Naive thymus-derived CD4-positive, alpha-beta T cell (primary cell): Measurements from ENCODE around the gene PDE6B. TPM values are rescaled to one million over a fixed set of nuclear protein-coding genes. Genes with fewer than 3 reads are reported as not detected.

Experiments
- ATAC-seq: fragments of 150-1000 bp; cut with Tn5 transposase; 2 replicates; pipeline ENCODE4 v1.10.0; 2021; ENCODE audit warnings: mild to moderate bottlenecking, moderate library complexity
- CTCF ChIA-PET: fragments of 350-600 bp; sonication (Branson Sonifier 250); formaldehyde crosslinking; loops from one replicate; lab custom pipeline; 2021; ENCODE audit warnings: antibody characterized with exemption; lab: Charles Lee
- POLR2A ChIA-PET: fragments of 350-600 bp; sonication (Branson Sonifier 250); formaldehyde crosslinking; loops from one replicate; lab custom pipeline; 2021; ENCODE audit warnings: antibody characterized with exemption, inconsistent platforms; lab: Charles Lee
- DNase-seq, 9 donors: peaks; one replicate each; pipeline versions ENCODE4 v3.0.0 to v3.0.0-alpha.2; 2020 to 2022; ENCODE audit warnings: mixed read lengths in 1 of 9
- H3K27ac ChIP-seq: one replicate; pipeline ENCODE4 v1.7.0; 2013; ENCODE audit warnings: mild to moderate bottlenecking, low read depth, low read length, moderate library complexity
- H3K27me3 ChIP-seq, 2 donors: one replicate each; pipeline ENCODE4 v1.7.0; 2013; ENCODE audit warnings: low read length in 2 of 2, mild to moderate bottlenecking in 2 of 2, moderate library complexity in 2 of 2; ENCODE audit not compliant: control insufficient read depth in 2 of 2, insufficient read depth in 2 of 2
- H3K36me3 ChIP-seq, 3 experiments: 1 replicate in 2 of 3; 2 replicates in 1 of 3; pipeline ENCODE4 v1.7.0; 2013; ENCODE audit warnings: low read length in 3 of 3, mild to moderate bottlenecking in 3 of 3, moderate library complexity in 1 of 3; ENCODE audit not compliant: insufficient read depth in 3 of 3, control insufficient read depth in 2 of 3
- H3K4me1 ChIP-seq, 2 donors: one replicate each; pipeline ENCODE4 v1.7.0; 2013; ENCODE audit warnings: low read length in 2 of 2, mild to moderate bottlenecking in 2 of 2, moderate library complexity in 1 of 2; ENCODE audit not compliant: control insufficient read depth in 2 of 2, insufficient read depth in 2 of 2
- H3K4me3 ChIP-seq: 2 replicates; pipeline ENCODE4 v1.7.0; 2013; ENCODE audit warnings: mild to moderate bottlenecking, low read length
- H3K9me3 ChIP-seq, 3 experiments: 1 replicate in 2 of 3; 2 replicates in 1 of 3; pipeline ENCODE4 v1.7.0; 2013; ENCODE audit warnings: low read length in 3 of 3; ENCODE audit not compliant: control insufficient read depth in 2 of 3
- H3K27ac Mint-ChIP-seq, 9 donors: one replicate each; pipeline ENCODE4 v1.8.0; 2020 to 2022; ENCODE audit warnings: mixed read lengths in 9 of 9, mild to moderate bottlenecking in 8 of 9, moderate library complexity in 5 of 9, inconsistent platforms in 2 of 9
- H3K27me3 Mint-ChIP-seq, 5 donors: one replicate each; pipeline ENCODE4 v1.8.0; 2021 to 2022; ENCODE audit warnings: mixed read lengths in 5 of 5, mild to moderate bottlenecking in 1 of 5
- H3K36me3 Mint-ChIP-seq, 5 donors: one replicate each; pipeline ENCODE4 v1.8.0; 2020 to 2022; ENCODE audit warnings: mixed read lengths in 5 of 5, mild to moderate bottlenecking in 3 of 5, inconsistent platforms in 1 of 5
- H3K4me1 Mint-ChIP-seq, 7 donors: one replicate each; pipeline ENCODE4 v1.8.0; 2020 to 2022; ENCODE audit warnings: mixed read lengths in 7 of 7, mild to moderate bottlenecking in 3 of 7, inconsistent platforms in 1 of 7
- H3K4me3 Mint-ChIP-seq, 10 donors: one replicate each; pipeline ENCODE4 v1.8.0; 2020 to 2022; ENCODE audit warnings: mild to moderate bottlenecking in 10 of 10, mixed read lengths in 10 of 10, moderate library complexity in 6 of 10, inconsistent platforms in 2 of 10
- H3K9me3 Mint-ChIP-seq, 11 donors: one replicate each; pipeline ENCODE4 v1.8.0; 2020 to 2022; ENCODE audit warnings: mixed read lengths in 11 of 11, mild to moderate bottlenecking in 4 of 11, inconsistent platforms in 1 of 11, moderate library complexity in 1 of 11
- intact Hi-C, 2 donors: fragments of 100-400 bp; cut with micrococcal nuclease; formaldehyde crosslinking; loops; one replicate each; pipeline ENCODE4 v1.15.1; 2023
- polyA plus RNA-seq, 2 donors: library from polyadenylated mRNA; unstranded; fragments of 300-500 nt; fragmentation: Illumina TruSeq; gene quantifications; one replicate each; pipeline ENCODE4 v1.2.3, GENCODE V29; 2021
- total RNA-seq, 6 experiments: library from RNA in 5 of 6; stranded (reverse) in 5 of 6; gene quantifications; 1 replicate in 5 of 6; 2 replicates in 1 of 6; pipeline ENCODE4 v1.2.3 and lab custom pipeline; 2021 to 2026

The PDE6B gene
- total RNA-seq (10 to 100 TPM; 13.7 to 20.1 (median 18.3) TPM), polyA plus RNA-seq (10 to 100 TPM; 21.9 to 28.3 TPM), total RNA-seq (lab: John Stamatoyannopoulos, UW) (11.3 reads per million, percentile 38 among the genes with 10 or more reads in this experiment)

- Mint-ChIP-seq H3K27ac (no peak within 1 kb of the TSS), H3K4me1 (no peaks in the 10 kb centered on the region), H3K36me3 (peaks cover 0 to 3% (median 0%) of the 10 kb centered on the region in 5 donors), H3K27me3 (peaks cover 0 to 26% (median 13%) of the 10 kb centered on the region in 5 donors), H3K9me3 (peaks cover 0 to 2% (median 0%) of the 10 kb centered on the region in 11 donors), H3K4me3 (no peak within 1 kb of the TSS)
- no peaks in the 10 kb centered on the region for H3K27me3 ChIP-seq
- ATAC-seq: no peak
- no peaks in the 10 kb centered on the region for H3K4me1 ChIP-seq
- intact Hi-C loops: no loop called here
- ChIA-PET CTCF (no interaction called here), POLR2A (no interaction called here)
- DNase-seq: no peak
- H3K9me3 ChIP-seq: no peaks in the 10 kb centered on the region
- no peak within 1 kb of the TSS for H3K4me3 ChIP-seq
- H3K36me3 ChIP-seq: no peaks in the 10 kb centered on the region
- no peak within 1 kb of the TSS for H3K27ac ChIP-seq
Observed at GRCh38 chr4:624705-625590, at the start of gene PDE6B. PDE6B (plus strand) TSS chr4:625573; CDS start chr4:625627, 54 bp downstream.

DNA sequence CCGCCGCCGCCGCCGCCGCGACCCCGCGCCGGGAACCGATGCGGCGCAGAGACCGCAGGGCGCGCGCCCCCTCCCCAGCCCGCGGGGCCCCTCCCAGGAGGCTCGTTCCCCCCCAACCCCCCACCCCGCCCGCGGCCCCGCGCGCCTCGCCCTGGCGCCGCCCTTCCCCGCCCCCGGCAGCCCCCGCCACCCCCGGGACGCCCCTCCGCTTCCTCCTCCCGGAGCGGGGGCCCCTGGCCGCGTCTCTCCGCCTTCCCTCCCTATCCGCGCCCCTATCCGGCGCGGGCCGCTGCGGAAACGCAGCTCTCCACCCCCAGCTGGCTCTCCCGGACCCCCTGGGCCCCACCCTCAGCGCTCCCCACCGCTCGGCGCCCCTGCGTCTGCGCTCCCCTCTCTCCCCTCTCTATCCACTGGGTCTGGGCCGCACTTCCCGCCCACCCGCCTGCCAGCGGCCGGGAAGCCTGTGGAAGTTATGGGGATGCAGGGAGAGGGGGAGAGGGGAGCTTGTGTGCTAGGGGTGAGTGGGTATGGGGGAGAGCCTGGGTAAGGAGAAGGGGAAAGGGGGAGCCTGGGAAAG lies 49.0 kb upstream of the PDE6B start, which contains the start of gene TMEM271:
TMEM271 (minus strand) TSS at position 51 of the 577 bp plus-strand sequence. CDS start 233 bp downstream, outside the sequence.
- ATAC-seq (no peak), DNase-seq (no peak)
- H3K4me1 Mint-ChIP-seq: peaks cover 5 to 18% (median 13%) of the 10 kb centered on the region in 7 donors
- Histone ChIP-seq H3K4me1 (no peaks in the 10 kb centered on the region), H3K27me3 (peaks cover 0 to 4% of the 10 kb centered on the region in 2 donors), H3K27ac (no peak within 1 kb of the TSS), H3K9me3 (peaks cover 0 to 4% (median 0%) of the 10 kb centered on the region in 3 experiments), H3K36me3 (no peaks in the 10 kb centered on the region), H3K4me3 (no peak within 1 kb of the TSS)
- POLR2A ChIA-PET: no interaction called here
- peaks cover 54 to 72% (median 66%) of the 10 kb centered on the region in 5 donors for H3K27me3 Mint-ChIP-seq
- CTCF ChIA-PET: no interaction called here
- H3K36me3 Mint-ChIP-seq: peaks cover 0 to 11% (median 4%) of the 10 kb centered on the region in 5 donors
- intact Hi-C loops: no loop called here
- H3K4me3 Mint-ChIP-seq: peak within 1 kb of the TSS; percentile 38 to 86 (median 72)
- peaks cover 0 to 20% (median 12%) of the 10 kb centered on the region in 11 donors for H3K9me3 Mint-ChIP-seq
- peak within 1 kb of the TSS in 1 of 9 donors; percentile 80 for H3K27ac Mint-ChIP-seq

GRCh38 chr4:576991-577498 lies 48.3 kb upstream of the PDE6B start:
- Histone ChIP-seq H3K36me3 (no peaks in the 10 kb centered on the region), H3K4me3 (no peak overlapping the region), H3K4me1 (no peaks in the 10 kb centered on the region), H3K9me3 (peaks cover 0 to 2% (median 0%) of the 10 kb centered on the region in 3 experiments), H3K27ac (no peak overlapping the region), H3K27me3 (peaks cover 0 to 4% of the 10 kb centered on the region in 2 donors)
- peaks cover 5 to 18% (median 13%) of the 10 kb centered on the region in 7 donors for H3K4me1 Mint-ChIP-seq
- POLR2A ChIA-PET: no interaction called here
- peaks cover 0 to 18% (median 6%) of the 10 kb centered on the region in 11 donors for H3K9me3 Mint-ChIP-seq
- intact Hi-C loops: no loop called here
- H3K36me3 Mint-ChIP-seq: peaks cover 0 to 8% (median 3%) of the 10 kb centered on the region in 5 donors
- CTCF ChIA-PET: no interaction called here
- peaks cover 53 to 70% (median 65%) of the 10 kb centered on the region in 5 donors for H3K27me3 Mint-ChIP-seq
- ATAC-seq: no peak
- H3K27ac Mint-ChIP-seq: peak overlapping the region in 1 of 9 donors; percentile 80
- DNase-seq: no peak
- peak overlapping the region; percentile 38 to 86 (median 72) for H3K4me3 Mint-ChIP-seq

GRCh38 chr4:577499-578450 lies 47.6 kb upstream of the PDE6B start:
- CTCF ChIA-PET: no interaction called here
- Histone ChIP-seq H3K4me3 (no peak overlapping the region), H3K9me3 (no peaks in the 10 kb centered on the region), H3K4me1 (no peaks in the 10 kb centered on the region), H3K27ac (no peak overlapping the region), H3K27me3 (peaks cover 0 to 4% of the 10 kb centered on the region in 2 donors), H3K36me3 (no peaks in the 10 kb centered on the region)
- Mint-ChIP-seq H3K27ac (peak overlapping the region in 1 of 9 donors; percentile 52), H3K4me3 (peak overlapping the region in 9 of 10 donors; percentile 37 to 86 (median 69)), H3K27me3 (peaks cover 50 to 69% (median 64%) of the 10 kb centered on the region in 5 donors), H3K36me3 (peaks cover 0 to 8% (median 0%) of the 10 kb centered on the region in 5 donors), H3K4me1 (peaks cover 5 to 18% (median 13%) of the 10 kb centered on the region in 7 donors), H3K9me3 (peaks cover 0 to 14% (median 5%) of the 10 kb centered on the region in 11 donors)
- intact Hi-C loops: no loop called here
- POLR2A ChIA-PET: no interaction called here
- no peak for ATAC-seq
- DNase-seq: no peak

GRCh38 chr4:578451-579443 lies 46.6 kb upstream of the PDE6B start:
- peaks cover 45 to 63% (median 59%) of the 10 kb centered on the region in 5 donors for H3K27me3 Mint-ChIP-seq
- H3K36me3 Mint-ChIP-seq: peaks cover 0 to 8% (median 0%) of the 10 kb centered on the region in 5 donors
- H3K4me1 ChIP-seq: no peaks in the 10 kb centered on the region
- H3K27me3 ChIP-seq: peaks cover 0 to 4% of the 10 kb centered on the region in 2 donors
- H3K4me1 Mint-ChIP-seq: peaks cover 5 to 18% (median 13%) of the 10 kb centered on the region in 7 donors
- intact Hi-C loops: no loop called here
- no peak overlapping the region for H3K27ac ChIP-seq
- H3K4me3 Mint-ChIP-seq: peak overlapping the region in 5 of 10 donors; percentile 9 to 59 (median 50)
- H3K36me3 ChIP-seq: no peaks in the 10 kb centered on the region
- ChIA-PET CTCF (no interaction called here), POLR2A (no interaction called here)
- no peak overlapping the region for H3K27ac Mint-ChIP-seq
- H3K9me3 ChIP-seq: peaks cover 0 to under 1% (median 0%) of the 10 kb centered on the region in 3 experiments
- peaks cover 0 to 23% (median 10%) of the 10 kb centered on the region in 11 donors for H3K9me3 Mint-ChIP-seq
- H3K4me3 ChIP-seq: no peak overlapping the region
- ATAC-seq (no peak), DNase-seq (no peak)
